Measurements from ENCODE around the gene EIF4E1B.
"Not testable (repeated sequence)": the region's sequence is repeated elsewhere in the genome, so short reads cannot be mapped to it uniquely, and the experiment has no call there.

The EIF4E1B gene

GRCh38 chr5:176589039-176589769 lies 41.3 kb upstream of the EIF4E1B start:
- in situ Hi-C loops (cut with HindIII; ENCODE audit: low pct_ligation_motif_present, low sequenced_read_pairs) = no loop called here

GRCh38 chr5:176590035-176590717 lies 40.3 kb upstream of the EIF4E1B start:
- no peak for DNase-seq
- H3K27ac ChIP-seq = no peak overlapping the region
- no peak overlapping the region for H3K4me3 ChIP-seq (ENCODE audit: low read depth, low read length)
- no peaks in the 10 kb centered on the region for H3K36me3 ChIP-seq (replicated peaks)
- in situ Hi-C loops (cut with HindIII; ENCODE audit: low pct_ligation_motif_present, low sequenced_read_pairs) = no loop called here
- no peak for TF ChIP-seq CTCF (IDR thresholded peaks at IDR 0.05; ENCODE audit: low read depth, low read length, missing control alignments)
- H3K27me3 ChIP-seq (replicated peaks) = no peaks in the 10 kb centered on the region

More at GRCh38 chr5:176589039-176589769, 41.3 kb upstream of the EIF4E1B start:
- H3K36me3 ChIP-seq (replicated peaks) = no peaks in the 10 kb centered on the region
- no peak for TF ChIP-seq CTCF (IDR thresholded peaks at IDR 0.05; ENCODE audit: low read depth, low read length, missing control alignments)
- H3K4me3 ChIP-seq (ENCODE audit: low read depth, low read length) = no peak overlapping the region
- H3K27me3 ChIP-seq (replicated peaks) = no peaks in the 10 kb centered on the region
- no peak for DNase-seq
- H3K27ac ChIP-seq = no peak overlapping the region

- H3K27ac ChIP-seq; DNase-seq; H3K27me3 ChIP-seq (replicated peaks); H3K4me3 ChIP-seq (ENCODE audit: low read depth, low read length); H3K36me3 ChIP-seq (replicated peaks); in situ Hi-C loops (cut with HindIII; ENCODE audit: low pct_ligation_motif_present, low sequenced_read_pairs): not testable (repeated sequence)
These were observed 38.8 kb upstream of the EIF4E1B start for GRCh38 chr5:176591667-176592066.

- no peak overlapping the region for H3K27ac ChIP-seq
- H3K4me3 ChIP-seq (ENCODE audit: low read depth, low read length) = no peak overlapping the region
- H3K27me3 ChIP-seq (replicated peaks) = no peaks in the 10 kb centered on the region
- no peaks in the 10 kb centered on the region for H3K36me3 ChIP-seq (replicated peaks)
- DNase-seq = no peak
- in situ Hi-C loops (cut with HindIII; ENCODE audit: low pct_ligation_motif_present, low sequenced_read_pairs) = no loop called here
- TF ChIP-seq CTCF (IDR thresholded peaks at IDR 0.05; ENCODE audit: low read depth, low read length, missing control alignments) = no peak
These were observed 37.9 kb upstream of the EIF4E1B start for GRCh38 chr5:176592573-176592972.

GRCh38 chr5:176593273-176593869 lies 37.1 kb upstream of the EIF4E1B start:
- TF ChIP-seq CTCF (IDR thresholded peaks at IDR 0.05; ENCODE audit: low read depth, low read length, missing control alignments) = no peak
- no peak overlapping the region for H3K4me3 ChIP-seq (ENCODE audit: low read depth, low read length)
- DNase-seq = no peak
- no peaks in the 10 kb centered on the region for H3K27me3 ChIP-seq (replicated peaks)
- H3K36me3 ChIP-seq (replicated peaks) = no peaks in the 10 kb centered on the region
- H3K27ac ChIP-seq = no peak overlapping the region
- in situ Hi-C loops (cut with HindIII; ENCODE audit: low pct_ligation_motif_present, low sequenced_read_pairs) = no loop called here

GRCh38 chr5:176594554-176594953 lies 35.9 kb upstream of the EIF4E1B start:
- in situ Hi-C loops (cut with HindIII; ENCODE audit: low pct_ligation_motif_present, low sequenced_read_pairs) = no loop called here
- no peaks in the 10 kb centered on the region for H3K27me3 ChIP-seq (replicated peaks)
- TF ChIP-seq CTCF (IDR thresholded peaks at IDR 0.05; ENCODE audit: low read depth, low read length, missing control alignments) = no peak
- DNase-seq = no peak
- no peak overlapping the region for H3K27ac ChIP-seq
- no peak overlapping the region for H3K4me3 ChIP-seq (ENCODE audit: low read depth, low read length)
- no peaks in the 10 kb centered on the region for H3K36me3 ChIP-seq (replicated peaks)
